Activated CD8-positive, alpha-beta memory T cell treated with anti-CD3 and anti-CD28 coated beads for 36 hours (primary cell): ENCODE data around the gene CDYL. TPM values are rescaled to one million over a fixed set of nuclear protein-coding genes. Genes with fewer than 3 reads are reported as not detected.

Experiments
- CTCF ChIA-PET: fragments of 350-600 bp; sonication (Branson Sonifier 250); formaldehyde crosslinking; loops from one replicate; lab custom pipeline; 2021; ENCODE audit warnings: antibody characterized with exemption; lab: Charles Lee
- POLR2A ChIA-PET: fragments of 350-600 bp; sonication (Branson Sonifier 250); formaldehyde crosslinking; loops from one replicate; lab custom pipeline; 2021; ENCODE audit warnings: antibody characterized with exemption; lab: Charles Lee
- total RNA-seq, 2 experiments: library from RNA; stranded (reverse); gene quantifications; one replicate each; pipeline ENCODE4 v1.2.3, GENCODE V29; 2021

The CDYL gene
- total RNA-seq, 2 experiments from 2014 or later: 34.3 to 35.6 TPM

- ChIA-PET POLR2A (interaction anchor here (1.3 kb wide), 1 partner anchor 28 kb away, joined by 10 read pairs; no protein-coding TSS in a partner anchor), CTCF (interaction anchor here (0.7 to 1.2 kb wide), 4 partner anchors 21 to 136 kb away, joined by 3 read pairs; no protein-coding TSS in a partner anchor)
Observed at GRCh38 chr6:4913705-4914419, 137.7 kb downstream of the CDYL start.

- CTCF ChIA-PET: interaction anchor here (0.7 to 1.3 kb wide), 5 partner anchors 20 to 137 kb away, joined by 3 read pairs; no protein-coding TSS in a partner anchor
- POLR2A ChIA-PET: interaction anchor here (1.3 kb wide), 1 partner anchor 28 kb away, joined by 10 read pairs; no protein-coding TSS in a partner anchor
Observed at GRCh38 chr6:4914420-4915159, 138.4 kb downstream of the CDYL start.

GRCh38 chr6:4916954-4917561 is 140.9 kb downstream of the CDYL start:
- ChIA-PET CTCF (interaction anchor here (0.8 to 1.0 kb wide), 3 partner anchors 9 to 110 kb away, joined by 3 to 4 read pairs (median 3); no protein-coding TSS in a partner anchor), POLR2A (interaction anchor here (1.2 kb wide), 1 partner anchor 10 kb away, joined by 4 read pairs; no protein-coding TSS in a partner anchor)

- POLR2A ChIA-PET: no interaction called here
- CTCF ChIA-PET: no interaction called here
Observed at GRCh38 chr6:4920914-4921410, 144.8 kb downstream of the CDYL start.

GRCh38 chr6:4922488-4923037 is 146.4 kb downstream of the CDYL start:
- CTCF ChIA-PET: no interaction called here
- POLR2A ChIA-PET: no interaction called here

- ChIA-PET POLR2A (no interaction called here), CTCF (no interaction called here)
Observed at GRCh38 chr6:4923081-4923480, 146.9 kb downstream of the CDYL start.

- POLR2A ChIA-PET: no interaction called here
- CTCF ChIA-PET: no interaction called here
Observed at GRCh38 chr6:4924661-4925271, 148.6 kb downstream of the CDYL start.

- POLR2A ChIA-PET: no interaction called here
Observed at GRCh38 chr6:4925580-4925979, 149.4 kb downstream of the CDYL start.

GRCh38 chr6:4928426-4928825 is 152.2 kb downstream of the CDYL start:
- ChIA-PET CTCF (no interaction called here), POLR2A (no interaction called here)

More at GRCh38 chr6:4925580-4925979, 149.4 kb downstream of the CDYL start:
- CTCF ChIA-PET: no interaction called here

- POLR2A ChIA-PET: no interaction called here
- CTCF ChIA-PET: no interaction called here
Observed at GRCh38 chr6:4929097-4929718, 153.0 kb downstream of the CDYL start.

- ChIA-PET POLR2A (no interaction called here), CTCF (no interaction called here)
Observed at GRCh38 chr6:4930025-4930691, 154.0 kb downstream of the CDYL start.

- ChIA-PET POLR2A (no interaction called here), CTCF (no interaction called here)
Observed at GRCh38 chr6:4931530-4932227, 155.5 kb downstream of the CDYL start.

- POLR2A ChIA-PET: no interaction called here
Observed at GRCh38 chr6:4932228-4932903, 156.2 kb downstream of the CDYL start.

GRCh38 chr6:4935486-4935885 is 159.3 kb downstream of the CDYL start:
- POLR2A ChIA-PET: no interaction called here
- CTCF ChIA-PET: no interaction called here

More at GRCh38 chr6:4932228-4932903, 156.2 kb downstream of the CDYL start:
- CTCF ChIA-PET: no interaction called here

GRCh38 chr6:4935975-4936680 is 159.9 kb downstream of the CDYL start:
- POLR2A ChIA-PET: no interaction called here
- CTCF ChIA-PET: no interaction called here

GRCh38 chr6:4936681-4937041 is 160.5 kb downstream of the CDYL start:
- POLR2A ChIA-PET: no interaction called here
- CTCF ChIA-PET: no interaction called here
